ENCODE results near the gene KRT83.
"Not testable (repeated sequence)": the region's sequence is repeated elsewhere in the genome, so short reads cannot be mapped to it uniquely, and the experiment has no call there.

The KRT83 gene

GRCh38 chr12:52352951-52353350, 31.8 kb upstream of the KRT83 start:
- no peak for DNase-seq

GRCh38 chr12:52351196-52352059, 30.2 kb upstream of the KRT83 start:
- no peak for DNase-seq

- DNase-seq: no peak
Observed at GRCh38 chr12:52350786-52351185, 29.6 kb upstream of the KRT83 start.

DNA sequence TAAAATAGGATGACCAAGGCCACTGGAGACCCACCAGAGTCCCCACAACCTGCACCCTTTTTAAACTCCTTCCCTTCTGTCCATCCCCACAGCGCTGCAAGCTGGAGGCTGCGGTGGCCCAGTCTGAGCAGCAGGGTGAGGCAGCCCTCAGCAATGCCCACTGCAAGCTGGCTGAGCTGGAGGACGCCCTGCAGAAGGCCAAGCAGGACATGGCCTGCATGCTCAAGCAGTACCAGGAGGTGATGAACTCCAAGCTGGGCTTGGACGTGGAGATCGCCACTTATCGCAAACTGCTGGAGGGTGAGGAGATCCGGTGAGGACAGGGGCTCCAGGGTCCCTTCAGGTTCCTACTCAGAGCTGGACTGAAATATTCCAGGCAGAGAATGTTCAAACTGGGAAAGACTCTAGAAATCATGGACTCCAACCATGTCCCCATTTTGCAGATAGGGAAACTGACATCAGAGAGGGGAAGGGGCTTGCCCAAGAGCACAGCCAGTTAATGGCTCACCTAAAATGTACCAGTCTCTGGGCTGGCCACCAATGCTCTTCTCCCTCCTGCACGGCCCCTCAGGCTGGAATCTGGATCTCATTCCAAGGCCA, 28.9 kb upstream of the KRT83 start:
- no peak for DNase-seq

DNA sequence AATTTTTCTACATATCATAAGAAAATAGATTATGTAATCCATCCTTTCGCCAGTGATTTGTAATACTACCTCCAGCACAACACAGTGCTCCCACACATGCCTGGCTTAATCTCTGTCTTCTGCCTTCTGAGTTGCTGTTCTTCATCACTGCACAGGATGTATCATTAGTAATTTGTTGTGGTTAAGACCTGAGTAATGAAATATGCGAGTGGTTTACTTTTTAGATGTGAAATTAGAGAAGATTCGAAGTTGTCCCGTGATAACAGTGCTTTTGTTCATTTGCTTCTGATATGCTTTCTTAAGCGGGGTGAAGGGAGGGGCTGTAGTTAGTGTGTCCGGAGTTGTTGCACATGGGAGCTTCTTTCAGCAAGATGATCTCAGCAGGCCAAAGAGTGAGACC, 28.0 kb upstream of the KRT83 start:
- DNase-seq: no peak

GRCh38 chr12:52347551-52348510, 26.6 kb upstream of the KRT83 start:
- DNase-seq: no peak

- DNase-seq: no peak
Observed at GRCh38 chr12:52347016-52347415, 25.8 kb upstream of the KRT83 start.

- DNase-seq: no peak
Observed at GRCh38 chr12:52346593-52346992, 25.4 kb upstream of the KRT83 start.

- DNase-seq: not testable (repeated sequence)
Observed at GRCh38 chr12:52345041-52345440, 23.8 kb upstream of the KRT83 start.

DNA sequence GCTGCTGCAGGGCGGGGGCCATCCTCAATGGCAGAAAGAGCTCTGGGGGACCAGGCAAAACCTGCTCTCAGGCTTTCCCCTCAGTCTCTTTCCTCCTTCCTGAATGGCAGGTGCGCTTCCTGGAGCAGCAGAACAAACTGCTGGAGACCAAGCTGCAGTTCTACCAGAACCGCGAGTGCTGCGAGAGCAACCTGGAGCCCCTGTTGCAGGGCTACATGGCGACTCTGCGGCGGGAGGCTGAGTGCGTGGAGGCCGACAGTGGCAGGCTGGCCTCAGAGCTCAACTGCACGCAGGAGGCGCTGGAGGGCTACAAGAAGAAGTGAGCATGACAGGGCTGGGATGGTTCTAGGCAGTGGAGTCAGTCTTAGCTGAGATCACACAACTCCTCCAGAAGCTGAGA, 22.9 kb upstream of the KRT83 start:
- DNase-seq: no peak

GRCh38 chr12:52343550-52343949, 22.4 kb upstream of the KRT83 start:
- DNase-seq: no peak

DNA sequence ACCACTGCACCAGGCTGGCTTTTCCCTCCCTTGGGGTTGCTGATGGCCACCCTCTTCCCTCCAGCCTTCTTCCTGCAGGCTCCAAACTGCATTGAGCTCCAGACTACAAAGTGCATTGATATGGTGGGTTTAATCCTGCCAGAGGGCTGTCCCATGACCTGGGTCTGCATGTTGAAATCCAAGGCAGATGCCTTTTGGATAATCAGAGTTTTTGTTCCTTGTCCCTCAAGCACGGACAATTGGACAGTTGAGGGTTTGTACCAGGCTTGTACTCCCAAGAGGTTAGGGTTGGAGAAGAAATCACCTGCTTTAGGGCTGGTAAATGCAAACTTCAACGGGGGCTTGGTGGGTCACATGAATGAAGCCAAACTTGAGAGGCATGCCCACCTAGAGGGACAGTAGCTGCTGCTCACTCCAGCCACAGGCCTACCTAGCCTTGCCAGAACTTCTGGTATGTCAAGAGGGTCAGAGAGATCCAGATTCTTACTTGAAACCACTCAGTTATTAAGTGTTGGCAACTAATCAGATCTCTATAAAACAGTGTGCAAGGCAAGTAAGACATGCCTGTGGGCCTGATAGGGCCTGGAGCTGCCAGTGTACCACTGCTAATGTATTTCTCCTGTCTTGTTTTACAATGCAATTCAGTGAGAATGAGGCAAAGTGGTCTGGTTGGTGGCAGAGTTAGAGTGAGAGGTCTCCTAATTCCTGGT, 21.7 kb upstream of the KRT83 start:
- no peak for DNase-seq

DNA sequence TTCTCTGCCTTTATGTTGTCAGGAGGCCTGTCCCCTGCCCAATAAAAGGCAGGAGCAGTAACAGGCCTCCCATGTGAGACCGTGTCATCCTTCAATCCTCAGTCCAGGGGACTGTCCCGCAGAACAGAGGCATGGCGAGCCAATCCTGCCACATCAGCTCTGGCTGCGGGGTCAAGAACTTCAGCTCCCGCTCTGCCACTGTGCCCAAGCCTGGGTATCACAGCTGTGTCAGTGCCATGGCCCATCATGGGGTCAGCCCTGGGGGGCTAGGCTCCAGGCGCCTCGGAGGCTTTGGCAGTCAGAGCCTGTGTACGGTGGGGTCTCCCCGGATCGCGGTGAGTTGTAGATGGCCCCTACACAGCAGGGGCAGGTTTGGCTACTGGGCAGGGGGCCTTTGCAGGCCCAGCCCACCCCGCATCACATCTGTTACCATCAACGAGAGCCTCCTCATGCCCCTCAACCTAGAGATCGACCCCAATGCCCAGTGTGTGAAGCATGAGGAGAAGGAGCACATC, 19.9 kb upstream of the KRT83 start:
- DNase-seq: no peak

GRCh38 chr12:52338241-52338960, 17.2 kb upstream of the KRT83 start:
- DNase-seq: no peak

DNA sequence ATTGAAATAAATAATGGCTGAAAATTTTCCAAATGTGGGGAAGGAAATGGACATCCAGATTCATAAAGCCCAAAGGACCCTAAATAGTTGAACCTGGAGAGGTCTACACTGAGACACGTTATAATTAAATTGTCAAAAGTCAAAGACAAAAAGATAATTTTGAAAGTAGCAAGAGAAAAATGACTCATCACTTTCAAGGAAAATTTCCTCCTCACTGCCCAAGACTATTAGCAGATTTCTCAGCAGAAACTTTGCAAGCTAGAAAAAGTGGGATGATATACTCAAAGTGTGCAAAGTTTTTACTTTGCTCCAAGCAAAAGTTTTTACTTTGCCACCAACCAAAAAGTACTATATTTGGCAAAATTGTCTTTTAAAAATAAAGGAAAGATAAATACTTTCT, 15.9 kb upstream of the KRT83 start:
- no peak for DNase-seq

GRCh38 chr12:52336641-52337040, 15.4 kb upstream of the KRT83 start:
- DNase-seq: no peak

GRCh38 chr12:52335598-52336262, 14.5 kb upstream of the KRT83 start:
- DNase-seq: no peak

DNA sequence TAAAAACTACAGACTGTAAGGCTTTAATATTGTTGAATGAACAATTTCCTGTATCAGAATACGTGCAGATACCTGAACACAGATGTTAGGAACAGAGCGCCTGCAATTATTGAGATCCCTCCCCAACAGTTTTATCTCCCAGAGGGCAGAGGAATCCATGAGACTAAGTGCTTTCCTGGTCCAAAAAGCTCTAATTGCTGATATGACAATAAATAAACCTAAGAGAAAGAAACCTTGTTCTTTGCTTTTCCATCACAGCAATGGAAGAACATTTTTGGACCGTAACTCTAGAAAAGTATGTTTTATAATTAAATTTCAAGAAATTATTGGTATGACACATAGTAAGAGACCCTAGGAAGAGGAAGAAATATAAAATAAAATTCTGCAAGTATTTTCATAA, 13.0 kb upstream of the KRT83 start:
- no peak for DNase-seq

DNA sequence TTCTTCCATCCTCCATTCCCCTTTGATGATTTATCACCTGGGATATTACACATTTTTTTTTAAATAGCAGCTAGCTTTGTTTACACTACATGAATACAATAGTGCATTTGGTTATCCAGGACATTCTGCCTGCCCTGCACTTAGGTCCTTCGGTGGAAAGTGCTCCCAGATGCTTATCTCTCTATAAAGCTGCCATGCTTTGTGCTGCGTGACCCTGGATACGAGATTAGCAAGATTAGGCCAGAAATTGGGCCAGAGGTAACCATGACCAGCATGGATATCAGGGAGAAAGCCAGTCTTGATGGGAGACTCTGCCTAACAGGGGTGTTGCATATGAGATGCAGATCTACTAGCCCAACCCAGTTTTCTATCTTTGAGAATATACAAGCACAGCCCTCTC, 12.1 kb upstream of the KRT83 start:
- DNase-seq: no peak

DNA sequence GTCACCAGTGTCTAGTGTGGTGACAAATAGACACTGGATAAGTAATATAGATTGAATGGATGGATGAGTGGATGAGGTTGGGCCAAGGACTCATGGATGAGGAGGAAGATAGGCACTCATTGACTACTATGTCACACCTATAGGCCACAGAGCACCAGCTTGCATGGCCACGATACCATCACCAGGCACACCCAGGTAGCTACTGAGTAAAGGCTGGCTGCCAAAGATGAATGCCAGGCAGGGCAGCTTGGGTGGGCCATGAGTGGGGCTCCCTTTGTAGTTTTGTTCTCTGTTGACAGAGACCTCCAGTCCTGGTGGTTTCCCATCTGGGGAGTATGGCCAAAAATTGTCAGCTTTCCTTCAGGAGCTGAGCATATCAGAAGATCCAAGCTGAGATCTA, 11.2 kb upstream of the KRT83 start:
- no peak for DNase-seq

- DNase-seq: no peak
Observed at GRCh38 chr12:52331833-52332232, 10.6 kb upstream of the KRT83 start.
